Measurements from ENCODE around the gene ZNF492.

DNA sequence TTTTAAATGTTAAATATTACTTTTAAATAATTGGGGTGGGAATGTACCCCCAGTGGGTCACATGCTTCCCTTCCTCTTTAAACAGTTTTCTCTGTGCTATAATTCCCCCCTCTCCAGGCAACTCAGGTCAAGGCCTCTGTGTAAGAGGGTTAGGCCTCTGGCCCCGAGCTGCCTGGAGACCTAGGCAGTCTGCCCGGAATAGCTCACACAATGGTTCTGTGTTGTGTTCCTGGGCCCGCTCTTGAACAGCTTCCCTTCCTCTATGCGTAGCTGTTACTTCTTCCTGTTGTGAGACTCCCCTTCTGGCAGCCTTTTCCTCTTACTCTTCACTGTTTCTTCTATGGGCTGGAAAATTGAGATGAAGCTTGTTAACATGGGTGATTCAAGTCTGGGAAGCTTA lies 14.8 kb upstream of the ZNF492 start:
- TF ChIP-seq CTCF (IDR thresholded peaks at IDR 0.05) (no peak), EZH2phosphoT487 (IDR thresholded peaks at IDR 0.05) (no peak)
